ENCODE results near the gene JAGN1. TPM values are rescaled to one million over a fixed set of nuclear protein-coding genes. Genes with fewer than 3 reads are reported as not detected.
"Not testable (repeated sequence)": the region's sequence is repeated elsewhere in the genome, so short reads cannot be mapped to it uniquely, and the experiment has no call there.

Gene JAGN1
- total RNA-seq, 1 experiment from 2014 or later = 22.7 TPM

DNA sequence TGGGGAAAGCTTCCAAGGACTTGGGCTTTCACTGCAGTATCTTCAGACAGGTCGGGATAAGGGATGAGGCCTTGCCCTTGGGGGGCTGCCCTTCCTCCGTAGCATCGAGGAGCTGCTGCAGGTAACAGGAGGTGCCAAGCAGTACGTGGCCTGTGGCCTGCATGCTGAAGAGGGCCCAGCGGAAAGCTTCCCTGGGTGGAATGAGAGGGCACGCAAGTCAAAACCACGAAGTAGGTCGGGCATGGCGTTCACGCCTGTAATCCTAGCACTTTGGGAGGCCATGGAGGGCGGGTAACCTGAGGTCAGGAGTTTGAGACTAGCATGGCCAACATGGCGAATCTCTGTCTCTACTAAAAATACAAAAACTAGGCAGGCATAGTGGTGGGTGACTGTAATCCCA, 23.3 kb upstream of the JAGN1 start:
- DNase-seq (ENCODE audit: low read depth) = no peak

DNA sequence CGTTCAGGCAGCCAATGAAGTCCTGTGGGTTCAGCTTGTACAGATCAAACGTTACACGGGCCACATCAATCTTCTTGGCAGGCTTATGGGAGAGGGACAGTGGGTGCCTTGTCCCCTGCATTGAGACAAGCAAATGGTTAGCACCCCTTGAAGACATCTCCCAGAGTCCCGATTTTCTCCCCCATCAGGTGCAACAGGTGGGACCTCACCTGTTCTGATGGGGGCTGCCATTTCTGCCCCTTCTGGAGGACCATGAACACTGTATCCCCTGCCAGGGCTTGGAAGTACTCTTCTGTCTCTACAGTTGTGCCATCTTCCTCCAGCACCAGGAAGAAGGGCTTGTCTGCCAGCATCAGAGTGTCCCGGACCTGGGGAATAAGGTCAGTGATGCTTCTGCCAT, 20.5 kb upstream of the JAGN1 start:
- DNase-seq (ENCODE audit: low read depth) = no peak

DNA sequence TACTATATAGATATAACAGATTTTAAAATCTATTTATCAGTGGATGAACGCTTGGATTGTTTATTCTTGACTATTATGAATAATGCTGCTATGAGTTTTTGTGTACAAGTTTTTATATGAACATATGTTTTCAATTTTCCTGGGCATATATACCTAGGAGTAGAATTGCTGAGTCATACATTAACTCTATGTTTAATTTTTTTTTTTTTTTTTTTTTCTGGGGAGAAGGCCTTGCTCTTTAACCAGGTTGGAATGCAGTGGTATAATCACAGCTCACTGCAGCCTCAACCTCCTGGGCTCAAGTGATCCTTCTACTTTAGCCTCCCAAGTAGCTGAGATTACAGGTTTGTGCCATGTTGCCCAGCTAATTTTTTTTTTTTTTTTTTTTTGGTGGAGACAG, 19.4 kb upstream of the JAGN1 start:
- peak; percentile 28 for DNase-seq (ENCODE audit: low read depth)

GRCh38 chr3:9872067-9872466, 18.3 kb upstream of the JAGN1 start:
- DNase-seq (ENCODE audit: low read depth) = peak; percentile 37

DNA sequence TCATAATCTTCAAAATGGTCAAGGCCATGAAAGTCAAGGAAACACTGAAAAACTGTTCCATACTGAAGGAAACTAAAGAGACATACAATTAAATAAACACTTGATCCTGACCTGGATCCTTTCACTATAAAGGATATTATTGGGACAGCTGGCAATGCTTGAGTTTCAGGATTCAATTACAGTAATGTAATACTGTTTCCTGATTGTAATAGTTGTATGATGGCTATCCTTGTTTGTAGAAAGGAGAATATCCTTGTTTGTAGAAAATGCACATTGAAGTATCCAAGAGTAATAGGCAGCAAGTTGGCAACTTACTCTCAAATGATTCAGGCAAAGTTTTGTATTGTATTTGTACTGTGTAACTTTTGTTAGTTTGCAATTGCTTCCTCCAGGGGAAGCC, 15.0 kb upstream of the JAGN1 start:
- no peak for DNase-seq (ENCODE audit: low read depth)

DNA sequence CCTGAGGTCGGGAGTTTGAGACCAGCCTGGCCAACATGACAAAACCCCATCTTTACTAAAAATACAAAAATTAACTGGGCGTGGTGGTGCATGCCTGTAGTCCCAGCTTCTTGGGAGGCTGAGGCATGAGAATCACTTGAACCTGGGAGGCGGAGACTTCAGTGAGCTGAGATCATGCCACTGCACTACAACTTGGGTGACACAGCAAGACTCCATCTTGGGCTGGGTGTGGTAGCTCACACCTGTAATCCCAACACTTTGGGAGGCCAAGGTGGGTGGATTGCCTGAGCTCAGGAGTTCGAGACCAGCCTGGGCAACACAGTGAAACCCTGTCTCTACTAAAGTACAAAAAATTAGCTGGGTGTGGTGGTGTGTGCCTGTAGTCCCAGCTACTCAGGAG, 14.2 kb upstream of the JAGN1 start:
- not testable (repeated sequence) for DNase-seq (ENCODE audit: low read depth)

GRCh38 chr3:9876991-9877390, 13.4 kb upstream of the JAGN1 start:
- DNase-seq (ENCODE audit: low read depth) = no peak

DNA sequence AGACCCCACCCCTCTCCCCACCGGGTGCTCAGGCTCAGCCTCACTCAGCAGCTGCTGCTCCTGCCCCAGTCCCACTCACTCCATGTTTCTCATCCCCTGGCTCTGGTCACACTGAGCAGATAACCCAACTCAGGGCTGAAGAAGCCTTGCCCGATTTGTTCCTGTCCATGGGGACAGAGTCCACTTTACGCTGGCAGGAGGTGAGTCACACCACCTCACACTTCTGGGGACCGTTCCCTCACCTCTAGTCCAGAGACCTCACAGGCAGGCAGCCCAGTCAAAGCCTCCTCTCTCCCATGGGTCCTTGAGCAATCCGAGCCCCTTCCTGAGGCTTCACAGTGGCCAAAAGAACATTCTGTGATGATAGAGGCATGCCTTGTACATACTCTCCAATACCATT, 11.7 kb upstream of the JAGN1 start:
- DNase-seq (ENCODE audit: low read depth) = no peak

GRCh38 chr3:9879830-9880549, 10.4 kb upstream of the JAGN1 start, which contains the start of gene CIDEC:
Gene CIDEC (minus strand): TSS chr3:9880253. CDS start chr3:9878486, 1,767 bp downstream.
- DNase-seq (ENCODE audit: low read depth) = no peak

- DNase-seq (ENCODE audit: low read depth) = no peak
These were observed 9.0 kb upstream of the JAGN1 start for GRCh38 chr3:9881441-9881840.

GRCh38 chr3:9883706-9884554, 6.5 kb upstream of the JAGN1 start:
- no peak for DNase-seq (ENCODE audit: low read depth)

DNA sequence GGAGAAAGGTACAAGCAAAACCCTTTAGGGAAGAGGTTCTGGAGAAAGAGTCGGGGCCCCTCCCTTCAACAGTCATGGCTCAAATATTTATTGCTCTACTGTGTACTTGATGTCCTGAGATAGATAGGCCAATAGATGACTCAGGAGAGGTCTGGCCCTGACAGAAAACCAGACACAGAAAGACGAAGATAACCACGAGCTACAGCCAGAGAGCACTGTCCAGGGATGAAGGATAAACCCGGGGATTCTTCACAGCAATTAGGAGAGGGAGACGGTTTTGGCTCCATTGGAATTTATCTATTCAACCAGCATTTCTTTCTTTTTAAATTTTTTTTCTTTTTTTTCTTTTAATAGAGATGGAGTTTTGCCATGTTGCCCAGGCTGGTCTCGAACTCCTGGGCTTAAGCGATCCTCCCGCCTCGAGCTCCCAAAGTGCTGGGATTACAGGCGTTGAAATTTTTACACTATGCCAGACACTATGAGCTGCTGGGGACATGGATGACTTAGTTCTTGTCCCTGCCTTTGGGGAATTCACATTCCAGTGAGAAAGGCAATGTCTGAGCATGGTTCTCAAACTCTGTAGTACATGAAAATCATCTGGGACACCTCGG, 5.8 kb upstream of the JAGN1 start:
- peak; percentile 68 for DNase-seq (ENCODE audit: low read depth)

DNA sequence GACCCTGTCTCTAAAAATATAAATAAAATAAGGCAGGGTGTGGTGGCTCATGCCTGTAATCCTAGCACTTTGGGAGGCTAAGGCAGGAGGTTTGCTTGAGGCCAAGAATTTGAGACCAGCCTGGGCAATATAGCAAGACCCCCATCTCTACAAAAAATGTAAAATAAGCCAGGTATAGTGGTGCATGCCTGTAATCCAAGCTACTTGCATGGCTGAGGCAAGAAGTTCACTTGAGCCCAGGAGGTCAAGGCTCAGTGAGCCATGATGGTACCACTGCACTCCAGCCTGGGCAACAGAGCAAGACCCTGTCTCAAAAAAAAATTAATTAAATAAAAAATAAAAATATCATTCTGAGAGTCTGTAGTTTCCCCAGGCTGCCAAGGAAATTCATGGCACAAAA, 4.1 kb upstream of the JAGN1 start:
- DNase-seq (ENCODE audit: low read depth) = no peak

DNA sequence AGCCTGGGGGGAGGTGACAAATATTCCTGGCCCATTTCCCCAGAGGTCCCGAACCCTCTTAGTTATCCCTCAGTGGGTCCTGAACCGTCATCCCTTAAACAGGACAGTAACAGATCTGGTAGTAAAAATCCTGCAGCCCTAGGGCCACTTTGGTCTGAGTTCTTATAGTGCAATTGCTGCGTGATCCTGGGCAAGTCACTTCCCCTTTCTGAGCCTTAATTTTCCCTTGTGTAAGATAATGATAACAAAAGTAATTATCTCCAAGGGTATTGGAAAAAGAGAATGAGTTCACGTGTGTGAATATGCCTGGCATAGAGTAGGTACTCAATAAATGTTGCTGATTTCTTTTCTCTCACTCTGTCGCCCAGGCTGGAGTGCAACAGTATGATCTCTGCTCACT, 2.9 kb upstream of the JAGN1 start:
- no peak for DNase-seq (ENCODE audit: low read depth)

- no peak for DNase-seq (ENCODE audit: low read depth)
These were observed 1.9 kb upstream of the JAGN1 start for GRCh38 chr3:9888540-9888939.

DNA sequence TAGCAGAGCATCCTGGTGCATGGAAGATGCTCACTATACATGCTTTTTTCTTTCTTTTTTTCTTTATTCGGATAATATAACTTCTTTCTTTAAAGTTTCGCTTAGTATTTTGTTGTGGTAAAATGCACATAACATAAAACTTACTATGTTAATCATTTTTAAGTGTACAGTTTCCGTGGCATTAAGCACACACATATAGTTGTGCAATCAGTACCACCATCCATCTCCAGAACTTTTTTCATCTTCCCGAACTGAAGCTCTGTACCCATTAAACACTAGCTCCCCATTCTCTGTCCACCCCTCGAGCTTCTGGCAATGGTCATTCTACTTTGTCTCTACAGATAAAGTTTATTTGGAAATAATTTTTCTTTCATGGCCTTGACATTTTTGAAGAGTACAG, 1.0 kb upstream of the JAGN1 start:
- DNase-seq (ENCODE audit: low read depth) = no peak

GRCh38 chr3:9891072-9891622, 737 bp downstream of the JAGN1 start:
- DNase-seq (ENCODE audit: low read depth) = no peak

GRCh38 chr3:9893739-9894138, 3.3 kb downstream of the JAGN1 start:
- no peak for DNase-seq (ENCODE audit: low read depth)

DNA sequence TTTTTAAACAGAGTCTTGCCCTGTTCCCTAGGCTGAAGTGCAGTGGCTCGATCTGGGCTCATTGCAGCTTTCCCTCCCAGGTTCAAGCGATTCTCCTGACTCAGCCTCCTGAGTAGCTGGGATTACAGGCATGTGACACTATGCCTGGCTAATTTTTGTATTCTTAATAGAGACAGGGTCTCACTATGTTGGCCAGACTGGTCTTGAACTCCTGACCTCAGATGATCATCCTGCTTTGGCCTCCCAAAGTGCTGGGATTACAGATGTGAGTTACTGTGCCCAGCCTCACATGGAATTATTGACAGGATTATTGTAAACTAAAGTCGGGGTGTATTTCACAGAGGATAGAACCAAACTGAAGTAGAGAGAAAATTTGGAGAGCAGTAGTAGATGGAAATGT, 5.3 kb downstream of the JAGN1 start:
- DNase-seq (ENCODE audit: low read depth) = not testable (repeated sequence)

DNA sequence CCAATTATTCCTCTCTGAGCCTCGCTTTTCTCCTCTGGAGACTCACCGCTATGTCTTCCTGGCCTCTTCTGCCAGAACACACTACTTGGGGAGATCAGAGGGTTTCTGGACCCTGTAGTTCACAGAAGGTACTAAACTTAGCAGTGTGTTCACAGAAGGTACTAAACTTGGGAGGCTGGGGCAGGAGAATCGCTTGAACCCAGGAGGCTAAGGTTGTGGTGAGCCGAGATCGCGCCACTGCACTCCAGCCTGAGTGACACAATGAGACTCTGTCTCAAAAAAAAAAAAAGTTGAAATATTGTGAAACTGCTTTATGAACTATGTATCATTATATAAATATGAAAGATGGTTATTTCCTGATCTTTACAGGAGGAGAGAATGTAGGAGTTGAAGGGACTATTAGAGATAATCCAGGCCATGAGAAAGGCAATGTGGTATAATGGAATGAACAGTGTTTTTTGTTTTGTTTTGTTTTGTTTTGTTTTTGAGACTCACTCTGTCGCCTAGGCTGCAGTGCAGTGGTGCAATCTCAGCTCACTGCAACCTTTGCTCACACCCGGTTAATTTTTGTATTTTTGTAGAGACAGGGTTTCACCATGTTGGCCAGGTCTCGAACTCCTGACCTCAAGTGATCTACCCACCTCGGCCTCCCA, 6.5 kb downstream of the JAGN1 start:
- not testable (repeated sequence) for DNase-seq (ENCODE audit: low read depth)

- peak; percentile 25 for DNase-seq (ENCODE audit: low read depth)
These were observed 7.3 kb downstream of the JAGN1 start for GRCh38 chr3:9897408-9898372.
